ENCODE results near the gene POPDC2. TPM values are rescaled to one million over a fixed set of nuclear protein-coding genes. Genes with fewer than 3 reads are reported as not detected.
"Not testable (repeated sequence)": the region's sequence is repeated elsewhere in the genome, so short reads cannot be mapped to it uniquely, and the experiment has no call there.

Gene POPDC2
- total RNA-seq, 2 experiments from 2014 or later = 2.3 to 3.1 TPM

DNA sequence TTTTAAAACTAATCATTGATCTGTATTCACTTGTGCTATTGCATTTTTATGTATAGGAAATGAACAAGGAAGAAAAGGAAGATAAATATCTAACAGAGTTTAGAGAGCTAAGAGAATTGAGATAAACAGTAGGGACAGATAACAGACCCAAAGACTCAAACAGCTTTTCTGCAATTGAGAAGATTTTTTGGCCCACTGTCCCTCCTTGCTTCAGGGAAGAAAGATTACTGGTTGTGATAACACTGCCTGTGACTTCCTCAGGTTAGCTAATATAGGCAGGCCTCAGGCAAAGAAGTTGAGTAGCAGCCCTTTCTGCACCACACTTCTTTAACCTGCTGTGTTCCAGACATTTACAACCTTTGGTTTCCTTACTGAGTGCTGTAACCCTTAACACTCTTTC, 19.5 kb upstream of the POPDC2 start:
- CTCF ChIA-PET = interaction anchor here (1.0 to 3.6 kb wide), 4 partner anchors 121 to 798 kb away, joined by 3 to 27 read pairs (median 8); partner anchors contain the start of genes ARHGAP31 and CD80
- H3K36me3 Mint-ChIP-seq = peaks cover 10% of the 10 kb centered on the region

DNA sequence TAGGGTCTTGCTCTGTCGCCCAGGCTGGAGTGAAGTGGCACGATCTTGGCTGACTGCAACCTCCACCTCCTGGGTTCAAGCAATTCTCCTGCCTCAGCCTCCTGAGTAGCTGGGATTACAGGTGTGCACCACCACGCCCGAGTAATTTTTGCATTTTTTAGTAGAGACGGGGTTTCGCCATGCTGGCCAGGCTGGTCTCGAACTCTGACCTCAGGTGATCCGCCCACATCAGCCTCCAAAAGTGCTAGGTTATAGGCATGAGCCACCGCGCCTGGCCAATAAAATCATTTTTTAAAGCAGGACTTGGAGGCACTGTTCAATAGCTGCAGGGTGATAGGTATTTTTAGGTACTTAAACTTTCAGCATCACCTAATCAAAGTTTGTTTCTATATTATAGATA, 17.8 kb upstream of the POPDC2 start:
- ATAC-seq; H3K4me3 Mint-ChIP-seq; DNase-seq; H3K27me3 Mint-ChIP-seq; H3K9me3 Mint-ChIP-seq (ENCODE audit: low read depth): not testable (repeated sequence)
- Mint-ChIP-seq H3K27ac (peak overlapping the region; percentile 50), H3K4me1 (peaks cover 36% of the 10 kb centered on the region), H3K36me3 (peaks cover 18% of the 10 kb centered on the region)
- CTCF ChIA-PET = interaction anchor here (0.9 kb wide), 1 partner anchor 230 kb away, joined by 3 read pairs; no protein-coding TSS in a partner anchor

More for the DNA sequence above, 19.5 kb upstream of the POPDC2 start:
- Mint-ChIP-seq H3K4me3 (no peak overlapping the region), H3K9me3 (ENCODE audit: low read depth) (no peaks in the 10 kb centered on the region), H3K4me1 (peaks cover 32% of the 10 kb centered on the region), H3K27ac (no peak overlapping the region), H3K27me3 (no peaks in the 10 kb centered on the region)
- DNase-seq (no peak), ATAC-seq (no peak)

DNA sequence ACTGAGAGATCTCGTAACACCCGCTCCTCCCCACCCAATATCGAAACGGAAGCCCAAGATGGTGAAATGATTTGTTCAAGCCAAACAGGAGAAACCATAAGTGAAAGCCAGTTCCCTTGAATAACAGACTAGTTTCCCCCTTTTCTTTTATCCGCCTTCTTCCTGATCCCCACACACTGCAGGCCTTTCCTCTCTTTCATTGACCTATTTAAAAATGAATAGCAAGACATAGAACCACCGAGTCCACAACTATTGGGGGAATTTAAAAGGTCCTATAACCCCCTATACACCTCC, 17.2 kb upstream of the POPDC2 start:
- no peak for ATAC-seq
- H3K9me3 Mint-ChIP-seq (ENCODE audit: low read depth) = no peaks in the 10 kb centered on the region
- no peak for DNase-seq
- H3K27me3 Mint-ChIP-seq = no peaks in the 10 kb centered on the region
- H3K36me3 Mint-ChIP-seq = peaks cover 23% of the 10 kb centered on the region
- CTCF ChIA-PET = interaction anchor here (0.9 kb wide), 1 partner anchor 229 kb away, joined by 3 read pairs; no protein-coding TSS in a partner anchor
- H3K27ac Mint-ChIP-seq = peak overlapping the region; percentile 97
- peak overlapping the region; percentile 92 for H3K4me3 Mint-ChIP-seq
- H3K4me1 Mint-ChIP-seq = peaks cover 36% of the 10 kb centered on the region

DNA sequence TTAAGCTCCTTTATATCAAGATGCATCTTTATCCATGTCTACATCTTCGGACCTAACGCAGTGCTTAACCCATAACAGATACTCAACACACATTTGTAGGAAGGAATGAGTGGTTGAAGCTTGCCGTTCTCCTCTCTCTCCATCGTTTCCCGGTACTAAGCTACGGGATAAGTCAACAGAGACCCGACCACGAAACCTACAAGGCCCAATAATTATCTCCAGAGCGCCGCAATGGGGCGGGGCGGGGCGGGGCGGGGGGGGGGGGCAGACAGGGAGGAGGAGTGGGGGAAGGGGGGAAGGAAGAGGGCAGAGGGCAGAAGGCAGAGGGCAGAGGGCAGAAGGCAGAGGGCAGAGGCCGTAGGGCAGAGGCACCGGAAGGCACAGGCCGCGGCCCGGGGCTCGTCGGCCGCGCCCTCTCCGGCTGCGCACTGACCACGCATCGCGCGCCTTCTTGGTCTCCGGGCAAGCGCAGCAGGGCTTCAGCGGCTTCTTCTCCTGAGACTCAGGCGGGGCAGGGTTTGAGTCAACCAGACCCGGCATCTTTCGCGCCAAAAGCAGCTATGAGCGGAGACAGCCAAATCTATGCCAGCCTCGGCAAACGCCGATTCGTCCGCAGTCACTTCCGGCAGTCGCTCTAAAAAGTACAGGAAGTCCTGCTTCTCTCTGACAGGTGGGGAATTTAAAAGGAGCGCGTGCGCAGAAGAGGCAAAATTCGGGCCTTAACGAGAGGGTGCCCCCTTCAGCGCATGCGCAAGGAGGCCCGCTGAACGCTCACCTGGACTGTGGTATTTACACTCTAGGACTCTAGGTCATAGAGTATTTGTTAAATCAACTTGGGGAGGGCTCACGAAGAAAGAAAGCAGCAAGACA, 16.6 kb upstream of the POPDC2 start, which contains the start of gene COX17:
Gene COX17 (minus strand): TSS at position 636 of the 870 bp plus-strand sequence. CDS start 96 bp downstream, at position 540.
- Mint-ChIP-seq H3K9me3 (ENCODE audit: low read depth) (no peaks in the 10 kb centered on the region), H3K27ac (peak within 1 kb of the TSS; percentile 97), H3K4me3 (peak within 1 kb of the TSS; percentile 92), H3K4me1 (peaks cover 39% of the 10 kb centered on the region), H3K27me3 (no peaks in the 10 kb centered on the region), H3K36me3 (peaks cover 27% of the 10 kb centered on the region)
- ATAC-seq (peak; percentile 91), DNase-seq (peak; percentile 98)
- CTCF ChIA-PET = interaction anchor here (0.9 to 2.1 kb wide), 5 partner anchors 13 to 229 kb away, joined by 3 to 7 read pairs (median 3); partner anchors contain the start of gene TMEM39A

DNA sequence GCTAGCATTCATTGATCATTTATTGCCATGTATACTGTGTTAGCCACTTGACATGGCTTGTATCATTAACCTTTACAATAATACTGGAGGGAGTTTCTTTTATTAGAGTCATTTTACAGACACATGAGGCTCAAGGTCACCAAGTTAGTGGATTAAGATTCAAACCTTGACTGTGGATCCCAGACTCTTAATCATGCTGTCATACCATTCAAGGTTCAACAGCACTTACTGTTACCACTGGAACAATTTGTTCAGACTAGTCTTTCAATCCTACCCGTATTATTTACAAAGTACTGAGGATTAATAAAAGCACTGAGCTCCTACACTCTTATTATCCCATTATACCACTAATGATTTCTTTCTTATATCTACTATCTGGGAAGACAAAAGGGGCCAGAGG, 15.6 kb upstream of the POPDC2 start:
- Mint-ChIP-seq H3K4me3 (peak overlapping the region; percentile 92), H3K27me3 (no peaks in the 10 kb centered on the region), H3K27ac (peak overlapping the region; percentile 97), H3K9me3 (ENCODE audit: low read depth) (no peaks in the 10 kb centered on the region), H3K36me3 (peaks cover 36% of the 10 kb centered on the region), H3K4me1 (peaks cover 39% of the 10 kb centered on the region)
- ATAC-seq (no peak), DNase-seq (no peak)
- CTCF ChIA-PET = interaction anchor here (1.0 to 2.1 kb wide), 7 partner anchors 13 to 419 kb away, joined by 3 to 7 read pairs (median 5); partner anchors contain the start of genes TIMMDC1 and TMEM39A

DNA sequence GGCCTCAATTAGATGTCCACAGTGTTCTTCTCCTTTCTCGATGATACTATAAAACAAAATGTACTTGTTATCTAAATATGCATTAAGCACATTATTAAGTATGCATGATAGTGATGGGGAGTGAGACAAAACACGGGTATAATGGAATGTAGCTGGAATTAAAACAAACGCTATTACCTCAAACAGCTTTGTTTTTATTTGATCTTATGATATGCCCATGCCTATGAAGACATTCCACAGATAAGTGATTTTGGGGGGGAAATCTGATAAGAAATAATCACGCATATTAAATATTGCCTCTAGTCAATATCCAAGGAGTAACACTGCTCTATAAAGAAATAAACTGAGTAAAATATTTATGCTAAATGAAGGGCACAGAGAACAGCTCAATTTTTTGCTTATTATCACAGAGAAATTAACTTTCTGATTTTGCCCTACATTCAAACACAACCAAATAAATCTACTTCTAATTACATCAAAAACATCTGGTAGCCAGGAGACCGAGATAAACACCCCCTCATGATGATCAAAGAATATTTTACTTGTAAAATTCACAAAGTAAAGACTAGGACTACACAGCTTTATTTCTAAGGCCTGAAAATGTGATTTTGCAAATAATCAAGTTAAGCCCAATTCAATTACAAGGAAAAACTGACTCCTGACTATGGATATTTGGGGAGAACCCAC, 14.9 kb upstream of the POPDC2 start:
- Mint-ChIP-seq H3K27ac (peak overlapping the region; percentile 97), H3K4me1 (peaks cover 40% of the 10 kb centered on the region)

DNA sequence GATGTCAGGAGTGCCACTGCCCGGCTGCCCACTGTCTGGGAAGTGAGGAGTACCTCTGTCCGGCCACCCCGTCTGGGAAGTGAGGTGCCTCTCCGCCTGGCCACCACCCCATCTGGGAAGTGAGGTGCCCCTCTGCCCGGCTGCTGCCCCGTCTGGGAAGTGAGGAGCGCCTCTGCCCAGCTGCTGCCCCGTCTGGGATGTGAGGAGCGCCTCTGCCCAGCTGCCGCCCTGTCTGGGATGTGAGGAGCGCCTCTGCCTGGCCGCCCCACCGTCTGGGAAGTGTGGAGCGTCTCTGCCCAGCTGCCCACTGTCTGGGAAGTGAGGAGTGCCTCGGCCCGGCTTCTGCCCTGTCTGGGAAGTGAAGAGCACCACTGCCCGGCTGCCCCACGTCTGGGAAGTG, 13.5 kb upstream of the POPDC2 start:
- ATAC-seq = no peak
- Mint-ChIP-seq H3K4me3 (no peak overlapping the region), H3K27me3 (no peaks in the 10 kb centered on the region), H3K4me1 (peaks cover 32% of the 10 kb centered on the region), H3K27ac (no peak overlapping the region), H3K36me3 (peaks cover 53% of the 10 kb centered on the region), H3K9me3 (ENCODE audit: low read depth) (no peaks in the 10 kb centered on the region)
- no peak for DNase-seq
- CTCF ChIA-PET = no interaction called here

More for the DNA sequence above, 14.9 kb upstream of the POPDC2 start:
- CTCF ChIA-PET = interaction anchor here (1.0 to 2.1 kb wide), 6 partner anchors 12 to 420 kb away, joined by 3 to 7 read pairs (median 6); partner anchors contain the start of gene TIMMDC1
- no peaks in the 10 kb centered on the region for H3K9me3 Mint-ChIP-seq (ENCODE audit: low read depth)
- H3K27me3 Mint-ChIP-seq = no peaks in the 10 kb centered on the region
- H3K4me3 Mint-ChIP-seq = peak overlapping the region; percentile 92
- peaks cover 42% of the 10 kb centered on the region for H3K36me3 Mint-ChIP-seq
- DNase-seq (no peak), ATAC-seq (no peak)

DNA sequence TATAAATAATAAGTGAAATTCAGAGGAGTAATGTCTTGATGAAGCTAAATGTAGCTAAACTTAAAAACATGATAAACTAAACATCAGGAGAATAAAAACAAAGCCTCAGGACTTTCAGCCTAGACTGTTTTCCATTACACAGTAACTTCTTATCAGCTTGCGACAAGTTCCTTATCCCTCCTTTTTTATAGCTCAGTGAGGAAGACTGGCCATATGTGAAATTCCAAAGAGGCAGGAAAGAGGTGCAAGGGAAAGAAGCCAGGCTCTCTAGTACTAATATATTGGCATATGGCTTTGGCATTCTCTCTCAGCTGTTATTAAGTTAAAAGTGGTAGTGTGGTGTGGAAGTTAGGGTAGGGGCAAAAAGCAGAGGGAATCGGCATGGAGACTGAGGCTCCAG, 12.4 kb upstream of the POPDC2 start:
- CTCF ChIA-PET = interaction anchor here (1.3 to 1.4 kb wide), 3 partner anchors 9 to 175 kb away, joined by 3 to 5 read pairs (median 4); partner anchors contain the start of gene TIMMDC1
- Mint-ChIP-seq H3K36me3 (peaks cover 55% of the 10 kb centered on the region), H3K27me3 (no peaks in the 10 kb centered on the region), H3K27ac (no peak overlapping the region), H3K4me3 (no peak overlapping the region), H3K4me1 (peaks cover 29% of the 10 kb centered on the region), H3K9me3 (ENCODE audit: low read depth) (no peaks in the 10 kb centered on the region)
- ATAC-seq = no peak
- no peak for DNase-seq

DNA sequence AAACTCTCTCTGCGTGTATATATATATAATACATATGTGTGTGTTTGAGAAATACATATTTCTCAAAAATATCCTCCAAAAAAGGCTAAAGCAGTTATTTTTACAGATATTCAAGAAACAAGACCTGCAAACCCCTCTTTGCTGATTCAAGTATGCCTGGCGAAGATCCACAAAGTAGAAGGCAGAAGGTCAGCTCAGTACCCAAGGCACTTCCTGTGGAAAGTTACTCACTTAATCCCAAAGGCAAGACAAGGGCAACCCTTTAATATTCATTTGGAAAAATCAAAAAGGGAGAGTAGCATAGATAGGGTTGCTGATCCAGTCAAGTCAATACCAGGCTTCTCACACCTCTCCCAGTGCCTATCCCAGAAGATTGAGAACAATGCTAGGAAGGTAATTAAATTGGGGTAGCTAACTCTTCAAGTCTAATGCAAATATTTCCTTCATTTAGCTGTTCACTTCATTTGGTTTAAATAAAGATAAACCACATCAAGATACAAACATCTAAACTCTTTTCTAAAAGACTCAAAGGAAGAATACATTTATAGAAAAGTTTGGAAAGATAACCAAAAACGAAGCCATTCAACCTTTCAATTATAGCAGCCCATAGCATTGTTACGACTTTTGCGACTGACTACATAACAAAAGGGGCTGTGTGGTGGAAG, 9.6 kb upstream of the POPDC2 start:
- no peak overlapping the region for H3K4me3 Mint-ChIP-seq
- DNase-seq (no peak), ATAC-seq (no peak)
- H3K4me1 Mint-ChIP-seq = peaks cover 9% of the 10 kb centered on the region
- H3K9me3 Mint-ChIP-seq (ENCODE audit: low read depth) = no peaks in the 10 kb centered on the region
- H3K27ac Mint-ChIP-seq = no peak overlapping the region
- H3K36me3 Mint-ChIP-seq = peaks cover 56% of the 10 kb centered on the region
- CTCF ChIA-PET = no interaction called here
- H3K27me3 Mint-ChIP-seq = no peaks in the 10 kb centered on the region

DNA sequence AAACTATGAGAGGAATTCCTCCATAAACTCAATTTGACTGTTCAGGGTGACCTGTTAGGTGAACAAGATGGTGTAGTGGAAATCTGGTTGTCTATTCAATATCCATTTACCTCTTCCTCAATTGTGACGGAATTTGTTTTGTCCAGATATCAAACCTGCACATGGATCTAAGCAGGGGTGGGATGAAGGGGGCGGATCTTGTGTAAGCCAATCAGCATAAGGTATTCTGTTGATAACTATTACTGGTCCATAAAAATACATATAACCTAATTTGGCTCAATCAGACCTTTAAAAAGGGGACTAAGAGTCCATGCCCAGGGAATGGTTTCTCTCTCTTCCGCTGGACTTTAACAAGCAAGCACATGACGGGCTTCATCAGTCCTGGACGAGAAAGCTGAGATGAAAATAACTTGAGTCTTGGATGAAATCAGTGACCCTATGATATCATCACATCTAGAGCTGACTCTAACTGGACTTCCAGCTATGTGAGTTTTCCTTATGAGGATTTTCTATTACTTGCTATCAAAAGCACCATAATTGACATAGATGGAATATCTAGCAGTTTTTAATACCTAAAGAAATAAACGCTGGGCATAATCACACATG, 5.7 kb upstream of the POPDC2 start:
- H3K4me3 Mint-ChIP-seq = no peak overlapping the region
- H3K27ac Mint-ChIP-seq = no peak overlapping the region
- H3K9me3 Mint-ChIP-seq (ENCODE audit: low read depth) = no peaks in the 10 kb centered on the region
- H3K27me3 Mint-ChIP-seq = no peaks in the 10 kb centered on the region
- ATAC-seq = no peak
- H3K36me3 Mint-ChIP-seq = peaks cover 31% of the 10 kb centered on the region
- H3K4me1 Mint-ChIP-seq = peaks cover 8% of the 10 kb centered on the region
- CTCF ChIA-PET = no interaction called here
- DNase-seq = no peak

DNA sequence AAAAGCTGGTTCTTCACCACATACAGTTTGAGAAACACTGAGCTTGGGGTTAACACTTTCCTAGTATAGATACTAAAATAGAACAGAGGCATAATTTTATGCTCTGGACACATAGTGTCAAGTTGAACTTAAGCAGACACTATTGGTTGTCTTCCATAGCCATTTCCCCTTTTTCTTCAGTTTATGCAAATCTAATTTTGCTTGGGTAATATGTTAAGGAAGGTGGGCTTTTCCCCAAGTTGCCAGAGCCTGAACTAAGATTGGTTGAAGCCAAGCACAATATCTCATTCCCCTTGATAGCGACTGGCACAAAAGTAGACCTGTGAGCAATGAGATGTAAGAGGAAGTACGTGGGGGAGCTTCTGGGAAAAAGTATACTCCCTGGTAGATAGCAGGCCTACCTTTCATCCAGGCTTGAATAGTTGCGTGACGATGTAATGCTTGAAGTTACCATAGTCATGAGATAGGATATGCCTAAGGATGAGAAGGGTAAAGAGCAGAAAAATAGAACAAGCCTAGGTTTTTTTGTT, 4.5 kb upstream of the POPDC2 start:
- Mint-ChIP-seq H3K4me1 (peaks cover 7% of the 10 kb centered on the region), H3K4me3 (no peak overlapping the region), H3K36me3 (peaks cover 21% of the 10 kb centered on the region), H3K27ac (no peak overlapping the region), H3K9me3 (ENCODE audit: low read depth) (no peaks in the 10 kb centered on the region), H3K27me3 (no peaks in the 10 kb centered on the region)
- no peak for ATAC-seq
- CTCF ChIA-PET = no interaction called here
- DNase-seq = no peak

DNA sequence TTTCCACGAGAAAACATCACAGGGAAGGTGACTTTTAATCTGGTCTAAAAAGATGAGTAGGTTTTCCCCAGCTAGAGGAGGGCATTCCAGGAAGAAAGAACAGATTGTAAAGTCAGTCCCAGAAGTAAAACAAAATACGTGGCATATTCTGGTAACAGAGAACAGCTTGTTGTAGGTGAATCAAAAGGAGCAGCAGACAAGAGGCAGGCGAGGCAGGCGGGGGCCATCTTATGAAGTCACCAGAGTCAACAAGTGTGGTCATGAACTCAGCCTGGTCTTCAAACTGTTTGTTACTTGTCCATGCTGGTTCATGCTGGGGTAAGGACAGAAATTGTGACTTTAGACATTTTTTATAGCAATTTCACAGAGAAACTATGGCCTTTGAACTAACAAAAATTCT, 4.0 kb upstream of the POPDC2 start:
- peaks cover 7% of the 10 kb centered on the region for H3K4me1 Mint-ChIP-seq

More for the DNA sequence above, 4.0 kb upstream of the POPDC2 start:
- H3K36me3 Mint-ChIP-seq = peaks cover 17% of the 10 kb centered on the region
- no peak overlapping the region for H3K4me3 Mint-ChIP-seq
- no peak overlapping the region for H3K27ac Mint-ChIP-seq
- no peak for DNase-seq
- no peak for ATAC-seq
- no peaks in the 10 kb centered on the region for H3K27me3 Mint-ChIP-seq
- CTCF ChIA-PET = no interaction called here
- H3K9me3 Mint-ChIP-seq (ENCODE audit: low read depth) = no peaks in the 10 kb centered on the region
